ENCODE data around the gene PBX2. TPM values are rescaled to one million over a fixed set of nuclear protein-coding genes. Genes with fewer than 3 reads are reported as not detected.

The PBX2 gene
- total RNA-seq, 1 experiment from 2014 or later = 109 TPM

GRCh38 chr6:32137454-32137853, 52.5 kb downstream of the PBX2 start:
- in situ Hi-C loops (cut with HindIII; ENCODE audit: low sequenced_read_pairs) = no loop called here
- no peak for DNase-seq (ENCODE audit: low spot score)

Other genes with a start within 250 kb of the PBX2 start
- not detected in 2 replicates for gene CFB, start 244.1 kb downstream of the PBX2 start, total RNA-seq (2014; rRNA removed; shearing (Covaris generic))
- 183 and 198 TPM in 2 replicates for gene NELFE, start 231.2 kb downstream of the PBX2 start, total RNA-seq (2014; rRNA removed; shearing (Covaris generic))
- 41.0 and 43.4 TPM in 2 replicates for gene SKIC2, start 231.0 kb downstream of the PBX2 start, total RNA-seq (2014; rRNA removed; shearing (Covaris generic))
- 4.3 and 7.1 TPM in 2 replicates for gene DXO, start 218.1 kb downstream of the PBX2 start, total RNA-seq (2014; rRNA removed; shearing (Covaris generic))
- 0.98 and 1.2 TPM in 2 replicates for gene C4A, start 208.1 kb downstream of the PBX2 start, total RNA-seq (2014; rRNA removed; shearing (Covaris generic))
- 0.78 and 0.86 TPM in 2 replicates for gene C4B, start 175.4 kb downstream of the PBX2 start, total RNA-seq (2014; rRNA removed; shearing (Covaris generic))
- gene CYP21A2, start 151.8 kb downstream of the PBX2 start, total RNA-seq (2014; rRNA removed; shearing (Covaris generic)) = not detected in 2 replicates
- under 0.01 TPM in 1 of 2 replicates, not detected in the other for gene TNXB, start 80.9 kb downstream of the PBX2 start, total RNA-seq (2014; rRNA removed; shearing (Covaris generic))
- gene ATF6B, start 62.0 kb downstream of the PBX2 start, total RNA-seq (2014; rRNA removed; shearing (Covaris generic)) = 21.1 and 23.1 TPM in 2 replicates
- gene FKBPL, start 59.9 kb downstream of the PBX2 start, total RNA-seq (2014; rRNA removed; shearing (Covaris generic)) = 9.5 and 20.2 TPM in 2 replicates
- gene PRRT1, start 38.3 kb downstream of the PBX2 start, total RNA-seq (2014; rRNA removed; shearing (Covaris generic)) = 0.51 TPM in 1 of 2 replicates, not detected in the other
- gene PPT2, start 36.1 kb downstream of the PBX2 start, total RNA-seq (2014; rRNA removed; shearing (Covaris generic)) = 37.3 and 38.5 TPM in 2 replicates
- gene EGFL8, start 25.6 kb downstream of the PBX2 start, total RNA-seq (2014; rRNA removed; shearing (Covaris generic)) = 12.9 and 16.5 TPM in 2 replicates
- gene AGPAT1, start 14.1 kb downstream of the PBX2 start, total RNA-seq (2014; rRNA removed; shearing (Covaris generic)) = 75.4 and 80.4 TPM in 2 replicates
- 122 and 128 TPM in 2 replicates for gene RNF5, start 11.8 kb downstream of the PBX2 start, total RNA-seq (2014; rRNA removed; shearing (Covaris generic))
- gene AGER, start 5.9 kb downstream of the PBX2 start, total RNA-seq (2014; rRNA removed; shearing (Covaris generic)) = 3.8 and 17.4 TPM in 2 replicates
- 3.4 and 7.9 TPM in 2 replicates for gene GPSM3, start 2.4 kb upstream of the PBX2 start, total RNA-seq (2014; rRNA removed; shearing (Covaris generic))
- gene NOTCH4, start 33.9 kb upstream of the PBX2 start, total RNA-seq (2014; rRNA removed; shearing (Covaris generic)) = 0.27 and 0.62 TPM in 2 replicates
- gene TSBP1, start 181.7 kb upstream of the PBX2 start, total RNA-seq (2014; rRNA removed; shearing (Covaris generic)) = not detected in 2 replicates
- gene BTNL2, start 217.0 kb upstream of the PBX2 start, total RNA-seq (2014; rRNA removed; shearing (Covaris generic)) = not detected in 2 replicates
- gene HLA-DRA, start 249.7 kb upstream of the PBX2 start, total RNA-seq (2014; rRNA removed; shearing (Covaris generic)) = not detected in 2 replicates

Measured in G401 (cell line).